ENCODE measurements around the gene PAPPA2.
A peak's percentile ranks its signal among the peaks of the same experiment; 100 is the strongest.

PAPPA2 gene

DNA sequence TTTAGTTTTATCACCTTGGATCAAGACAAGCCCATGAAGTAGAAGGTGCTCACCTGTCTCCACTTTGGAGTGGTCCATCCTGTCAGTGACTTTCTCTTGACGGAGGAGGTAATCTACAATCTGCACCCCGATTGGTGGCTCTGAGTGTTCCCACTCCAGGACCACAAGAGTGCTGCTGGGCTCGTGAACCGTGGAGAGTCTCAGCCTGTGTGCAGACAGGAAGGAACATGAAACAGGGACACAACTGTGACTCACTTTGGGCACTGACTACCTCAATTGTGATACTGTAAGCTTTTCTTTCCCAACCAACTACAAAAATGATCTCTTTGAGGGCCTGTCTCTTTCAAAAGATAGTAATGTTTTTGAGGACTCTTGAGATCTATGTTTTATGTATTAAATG, 421.3 kb downstream of the PAPPA2 start:
- no peak for TF ChIP-seq CTCF (IDR thresholded peaks at IDR 0.05; ENCODE audit: low read depth, low read length)

GRCh38 chr1:176884911-176885310, 421.9 kb downstream of the PAPPA2 start:
- DNase-seq (ENCODE audit: extremely low read depth, low read depth) = no peak
- TF ChIP-seq CTCF (IDR thresholded peaks at IDR 0.05; ENCODE audit: low read depth, low read length) = no peak

More for the DNA sequence above, 421.3 kb downstream of the PAPPA2 start:
- no peak for DNase-seq (ENCODE audit: extremely low read depth, low read depth)

GRCh38 chr1:176885341-176885740, 422.4 kb downstream of the PAPPA2 start:
- TF ChIP-seq CTCF (IDR thresholded peaks at IDR 0.05; ENCODE audit: low read depth, low read length) = no peak
- no peak for DNase-seq (ENCODE audit: extremely low read depth, low read depth)

GRCh38 chr1:176885751-176886150, 422.8 kb downstream of the PAPPA2 start:
- DNase-seq (ENCODE audit: extremely low read depth, low read depth) = peak; percentile 25
- TF ChIP-seq CTCF (IDR thresholded peaks at IDR 0.05; ENCODE audit: low read depth, low read length) = no peak

GRCh38 chr1:176888471-176889032, 425.6 kb downstream of the PAPPA2 start:
- no peak for DNase-seq (ENCODE audit: extremely low read depth, low read depth)
- TF ChIP-seq CTCF (IDR thresholded peaks at IDR 0.05; ENCODE audit: low read depth, low read length) = no peak

DNA sequence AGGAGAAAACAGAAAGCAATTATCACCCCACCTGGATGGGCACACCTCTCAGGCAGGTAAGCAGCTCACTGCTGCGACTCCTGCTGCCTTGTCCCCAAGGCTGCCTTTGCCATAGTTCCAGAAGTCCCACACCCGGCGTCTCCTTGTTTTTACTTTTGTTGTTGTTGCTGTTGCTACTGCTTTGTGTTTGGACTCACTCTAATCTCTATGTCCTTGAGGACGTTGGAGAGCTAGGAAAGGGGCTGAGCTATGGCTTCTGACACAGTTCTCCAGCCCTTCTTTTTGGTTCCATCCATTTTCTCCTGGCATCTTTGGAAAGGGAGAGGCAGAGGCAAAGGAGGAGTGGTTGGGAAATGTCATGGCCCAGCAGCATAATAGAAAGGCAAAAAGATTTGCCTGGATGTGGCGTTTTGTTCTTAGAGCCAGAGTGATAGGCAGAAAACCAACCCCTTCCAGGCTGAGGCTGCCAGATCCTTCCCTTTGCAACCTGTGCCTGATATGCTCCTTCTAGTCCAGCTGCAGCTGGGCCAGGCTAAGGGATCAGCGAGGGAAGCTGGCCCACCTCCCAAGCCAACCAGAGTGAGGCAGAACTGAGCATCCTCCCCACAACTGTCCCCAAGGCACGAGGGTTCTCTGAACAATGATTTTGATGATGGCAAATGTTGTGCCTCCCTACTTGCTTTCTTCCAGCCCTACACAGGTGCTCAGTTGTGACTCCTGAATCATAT, 430.8 kb downstream of the PAPPA2 start:
- no peak for TF ChIP-seq CTCF (IDR thresholded peaks at IDR 0.05; ENCODE audit: low read depth, low read length)
- no peak for DNase-seq (ENCODE audit: extremely low read depth, low read depth)

GRCh38 chr1:176894450-176894849, 431.5 kb downstream of the PAPPA2 start:
- no peak for DNase-seq (ENCODE audit: extremely low read depth, low read depth)
- no peak for TF ChIP-seq CTCF (IDR thresholded peaks at IDR 0.05; ENCODE audit: low read depth, low read length)

Measured in AG09319 (cell line).